Measurements from ENCODE around the gene FILIP1L.
"Not testable (repeated sequence)": the region's sequence is repeated elsewhere in the genome, so short reads cannot be mapped to it uniquely, and the experiment has no call there.

Gene FILIP1L

DNA sequence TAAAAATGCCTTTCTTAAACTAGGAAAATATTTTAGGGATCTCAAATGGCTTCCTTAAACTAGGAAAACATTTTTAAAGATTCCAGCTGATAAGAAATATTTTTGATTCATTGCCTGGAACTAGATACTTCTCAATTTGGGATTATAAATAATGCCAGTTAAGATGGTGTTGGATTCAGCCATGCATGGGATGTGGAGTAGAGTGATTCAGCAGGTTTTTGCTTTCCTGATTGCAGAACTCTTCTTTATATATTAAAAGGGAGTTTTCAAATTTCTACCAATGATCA, 15.6 kb downstream of the FILIP1L start:
- DNase-seq (ENCODE audit: low spot score), result no peak

DNA sequence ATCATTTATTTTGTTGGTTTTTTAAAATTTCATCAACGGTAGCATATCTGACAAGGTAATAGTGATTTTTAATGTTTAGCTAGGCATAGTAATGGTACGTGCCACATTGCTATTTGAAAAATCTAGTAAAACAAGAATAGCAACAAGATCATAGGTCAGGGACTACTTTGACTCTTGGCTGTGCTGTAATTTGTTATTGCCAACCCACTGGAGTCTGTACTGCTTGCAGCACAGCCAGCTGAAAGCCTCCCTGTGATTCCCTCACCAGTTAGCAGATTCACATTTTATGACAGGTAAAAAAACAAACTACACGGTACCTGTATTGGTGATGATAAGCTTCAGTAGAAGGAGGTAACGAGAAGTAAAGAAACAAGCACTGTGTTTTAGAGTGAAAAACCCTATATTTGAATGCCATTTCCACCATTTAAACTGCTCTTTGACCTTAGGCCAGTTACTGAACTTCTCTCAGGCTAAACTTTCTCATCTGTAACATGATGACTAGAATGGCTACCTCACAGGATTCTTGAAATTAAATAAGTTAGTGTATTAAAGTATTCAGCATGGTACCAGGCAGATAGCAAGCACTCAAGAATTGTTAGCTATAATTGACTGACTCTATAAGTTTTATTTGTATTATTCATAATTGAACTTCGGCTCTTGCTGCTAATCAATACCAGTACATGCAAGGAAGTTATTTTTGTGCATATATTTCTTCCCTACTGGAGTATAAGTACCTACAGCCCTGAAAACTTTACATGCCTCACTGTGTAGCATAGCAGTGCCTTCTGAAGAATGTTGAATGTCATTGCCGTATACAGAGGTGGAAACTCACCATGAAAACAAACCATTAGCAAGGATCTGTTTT, 16.1 kb downstream of the FILIP1L start:
- no peak for DNase-seq (ENCODE audit: low spot score)

DNA sequence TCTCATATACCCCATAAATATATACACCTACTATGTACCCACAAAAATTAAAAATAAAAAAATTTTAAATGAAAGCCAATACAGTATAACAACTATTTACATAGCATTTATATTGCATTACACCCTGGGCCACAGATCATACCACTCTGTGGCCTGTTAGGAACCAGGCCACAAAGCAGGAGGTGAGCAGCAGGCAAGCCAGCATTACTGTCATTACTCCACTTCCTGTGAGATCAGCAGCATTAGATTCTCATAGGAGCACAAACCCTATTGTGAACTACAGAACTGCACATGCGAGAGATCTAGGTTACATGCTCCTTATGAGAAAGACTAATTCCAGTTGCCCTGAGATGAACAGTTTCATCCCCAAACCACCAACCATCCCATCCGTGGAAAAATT, 17.4 kb downstream of the FILIP1L start:
- no peak for DNase-seq (ENCODE audit: low spot score)

DNA sequence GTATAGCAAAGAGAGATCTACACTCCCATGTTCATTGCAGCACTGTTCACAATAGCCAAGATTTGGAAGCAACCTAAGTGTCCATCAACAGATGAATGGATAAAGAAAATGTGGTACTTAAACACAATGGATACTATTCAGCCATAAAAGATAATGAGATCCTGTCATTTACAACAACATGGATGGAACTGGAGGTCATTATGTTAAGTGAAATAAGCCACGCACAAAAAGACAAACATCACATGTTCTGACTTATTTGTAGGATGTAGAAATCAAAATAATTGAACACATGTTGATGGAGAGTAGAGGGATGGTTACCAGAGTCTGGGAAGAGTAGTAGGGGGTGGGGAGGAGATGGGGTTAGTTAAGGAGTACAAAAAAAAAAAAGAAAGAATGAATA, 18.0 kb downstream of the FILIP1L start:
- DNase-seq (ENCODE audit: low spot score), result not testable (repeated sequence)

DNA sequence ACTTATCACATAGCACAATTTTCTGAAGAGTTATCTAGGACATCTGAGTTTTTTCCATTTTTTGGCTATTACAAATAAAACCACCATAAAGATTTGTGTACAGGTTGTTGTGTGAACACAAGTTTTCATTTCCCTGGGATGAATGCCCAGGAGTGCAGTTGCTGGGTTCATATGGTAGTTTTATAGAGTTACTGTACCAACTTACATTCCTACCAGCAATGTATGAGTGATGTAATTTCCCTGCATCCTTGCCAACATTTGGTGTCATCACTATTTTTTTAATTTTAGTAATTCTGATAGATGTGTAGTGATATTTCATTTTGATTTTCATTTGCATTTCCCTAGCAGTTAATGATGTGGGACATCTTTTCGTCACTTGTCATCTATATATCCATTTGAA, 20.5 kb downstream of the FILIP1L start:
- no peak for DNase-seq (ENCODE audit: low spot score)

DNA sequence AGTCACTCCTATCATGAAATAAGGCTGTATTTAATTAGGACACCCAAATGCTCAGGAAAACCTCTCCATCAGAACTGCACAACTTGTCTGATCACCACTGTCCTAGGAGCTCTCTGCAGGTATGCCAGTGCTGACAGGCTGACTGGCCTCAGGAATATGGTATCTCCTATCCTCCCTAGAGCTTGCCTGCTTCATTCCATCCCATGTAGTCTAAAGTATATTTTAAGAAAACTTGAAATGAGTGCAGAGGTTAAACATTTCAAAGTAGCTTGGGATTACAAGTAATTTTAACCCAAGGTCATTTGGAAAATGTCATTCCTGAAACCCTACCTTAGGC, 23.7 kb downstream of the FILIP1L start:
- DNase-seq (ENCODE audit: low spot score), result no peak

DNA sequence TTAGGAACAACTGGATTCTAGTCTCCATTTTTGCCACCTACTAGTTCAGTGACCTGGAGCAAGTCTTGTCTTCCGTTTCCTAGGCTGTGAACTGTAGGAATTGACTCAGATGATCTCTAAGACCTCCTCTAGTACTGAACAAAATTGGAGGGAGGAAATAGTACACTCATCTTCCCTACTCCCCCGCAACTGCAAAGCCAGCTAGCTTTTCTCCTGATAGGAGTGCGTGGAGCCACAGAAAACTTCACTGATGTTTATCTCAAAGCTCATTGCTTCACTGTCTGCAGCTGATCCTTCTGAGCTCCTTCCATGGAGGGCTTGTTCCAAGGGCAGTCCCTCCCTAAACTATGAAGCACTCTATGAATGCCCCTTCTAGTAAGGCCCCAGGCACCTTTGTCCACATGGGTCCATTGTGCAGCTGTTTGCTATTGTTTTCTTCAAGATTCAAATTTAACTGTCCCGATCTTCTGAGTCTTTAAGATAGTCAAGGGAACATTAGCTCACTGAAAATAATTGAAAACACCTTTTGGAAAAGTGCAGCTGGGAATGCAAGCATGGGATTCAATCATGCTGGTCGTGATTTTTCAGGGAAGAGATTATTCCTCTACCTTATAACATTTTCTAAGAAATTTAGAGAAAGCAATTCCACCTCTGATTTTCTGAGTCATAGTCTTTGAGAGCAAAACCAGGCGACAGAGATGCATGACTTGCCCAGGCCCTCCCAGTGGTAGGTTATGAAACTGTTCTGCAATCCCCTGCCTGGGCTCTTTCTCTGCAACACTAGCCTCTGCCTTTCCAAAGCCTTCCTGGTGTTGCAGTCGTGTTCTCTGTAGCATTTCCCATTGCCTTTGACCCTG, 24.3 kb downstream of the FILIP1L start:
- DNase-seq (ENCODE audit: low spot score), result no peak

DNA sequence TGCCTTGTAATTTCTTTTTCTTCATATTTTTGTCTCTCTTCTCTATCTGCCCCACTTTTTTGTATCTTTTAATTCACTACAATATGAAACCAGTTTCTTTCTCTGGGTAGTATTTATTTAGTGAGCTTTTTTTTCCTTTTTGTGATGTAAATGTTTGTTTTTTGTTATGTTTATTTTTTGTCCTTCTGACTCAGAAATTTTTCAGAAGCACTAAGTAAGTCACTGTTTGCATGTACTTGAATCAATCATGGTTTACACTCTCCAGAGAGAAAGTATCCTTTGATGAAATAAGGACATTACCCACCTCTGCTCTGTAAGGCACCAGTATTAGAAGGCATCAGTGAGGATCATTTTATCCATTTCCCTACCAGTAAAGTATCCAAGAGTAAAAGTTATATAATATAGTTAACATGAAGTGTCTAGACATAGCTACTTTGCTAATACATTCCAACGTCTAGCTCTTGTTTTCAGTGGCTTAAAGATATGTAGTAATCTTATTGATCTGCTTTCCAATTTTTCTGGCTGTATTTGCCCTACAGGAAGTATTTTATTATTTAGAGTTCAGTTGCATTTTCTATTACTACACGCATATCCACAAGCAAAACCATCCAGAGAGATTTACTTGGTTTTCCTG, 25.4 kb downstream of the FILIP1L start:
- no peak for DNase-seq (ENCODE audit: low spot score)

DNA sequence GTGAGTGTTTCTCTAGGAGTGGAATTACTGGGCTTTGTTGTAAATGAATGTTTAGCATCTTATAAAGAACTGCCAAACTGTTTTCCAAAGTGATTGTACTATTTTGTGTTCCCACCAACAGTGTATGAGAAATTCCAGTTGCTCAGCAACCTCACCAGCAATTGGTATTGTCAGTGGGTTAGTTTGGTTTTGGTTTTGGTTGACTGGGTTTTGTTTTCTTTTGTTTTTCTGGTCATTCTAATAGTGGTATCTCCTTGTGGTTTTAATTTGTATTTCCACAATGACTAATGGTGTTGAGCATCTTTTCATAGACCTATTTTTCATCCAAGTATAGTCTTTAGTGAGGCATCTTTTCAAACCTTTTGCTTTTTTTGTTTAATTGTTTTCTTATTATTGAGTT, 27.1 kb downstream of the FILIP1L start:
- no peak for DNase-seq (ENCODE audit: low spot score)

DNA sequence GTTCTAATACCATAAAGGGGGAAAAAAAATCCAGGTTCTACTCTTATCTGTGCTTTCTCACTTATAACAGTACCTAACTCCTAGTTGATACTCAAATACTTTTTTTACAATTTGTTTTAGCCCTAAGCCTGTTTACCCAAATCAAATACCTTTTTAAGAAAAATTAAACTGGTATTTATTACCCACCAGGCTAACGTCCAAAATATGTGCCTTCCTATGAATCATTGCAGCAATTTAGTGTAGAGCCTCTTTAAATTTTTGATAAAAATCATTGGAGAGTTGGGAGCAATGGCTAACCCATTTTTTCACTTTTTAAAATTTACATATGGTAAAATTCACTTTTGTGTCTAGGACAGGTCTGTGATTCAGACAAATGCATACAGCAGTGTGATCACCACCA, 27.9 kb downstream of the FILIP1L start:
- no peak for DNase-seq (ENCODE audit: low spot score)

DNA sequence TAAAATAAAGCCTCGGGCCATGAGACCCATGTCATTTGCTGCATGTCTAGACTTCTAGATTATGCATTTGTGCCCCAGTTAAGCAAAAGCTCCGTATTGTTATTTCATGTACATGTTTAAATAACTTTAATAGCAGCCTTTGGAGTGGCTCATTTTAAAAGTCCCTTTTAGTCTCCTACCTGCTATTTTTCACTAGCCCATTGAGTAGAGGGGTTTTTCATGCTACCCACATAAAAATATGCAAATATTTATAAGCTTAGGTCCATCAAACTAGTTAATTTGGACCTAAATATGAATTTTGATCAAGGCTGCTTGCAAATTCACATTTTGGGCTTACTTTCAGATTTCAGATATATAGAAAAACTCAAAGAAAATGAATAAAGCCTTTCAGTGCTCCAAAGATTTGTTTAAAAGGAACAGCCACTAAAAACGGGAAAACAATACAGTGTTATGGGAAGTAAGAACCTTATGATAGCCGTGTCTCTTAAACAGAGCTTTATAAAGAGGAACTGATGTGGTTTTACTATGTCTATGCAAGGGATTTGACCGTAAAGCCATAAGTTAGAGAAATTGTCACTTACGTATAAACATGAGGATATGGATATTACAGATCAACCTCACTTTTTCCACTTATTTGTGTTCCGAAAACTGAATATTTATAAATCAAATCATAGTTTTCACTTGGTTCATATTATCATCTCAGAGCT, 30.0 kb downstream of the FILIP1L start:
- no peak for DNase-seq (ENCODE audit: low spot score)

DNA sequence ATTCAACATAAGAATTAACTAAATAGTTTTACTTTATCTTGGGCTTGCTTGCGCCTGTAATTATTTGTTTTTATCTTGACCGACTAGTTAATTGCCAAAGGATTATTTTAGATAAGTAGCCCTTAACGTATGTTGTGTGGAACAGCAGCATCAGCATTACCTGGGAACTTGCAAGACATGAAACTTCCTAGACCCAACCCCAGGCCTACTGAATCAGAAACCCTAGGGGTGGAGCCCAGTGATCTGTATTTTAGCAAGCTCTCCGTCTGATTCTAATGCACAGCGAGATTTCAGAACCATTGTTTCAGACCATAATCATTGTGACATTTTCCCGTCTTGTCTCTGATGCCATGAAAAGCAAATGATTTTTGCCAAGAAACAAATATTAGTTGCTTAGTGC, 31.1 kb downstream of the FILIP1L start:
- no peak for DNase-seq (ENCODE audit: low spot score)

DNA sequence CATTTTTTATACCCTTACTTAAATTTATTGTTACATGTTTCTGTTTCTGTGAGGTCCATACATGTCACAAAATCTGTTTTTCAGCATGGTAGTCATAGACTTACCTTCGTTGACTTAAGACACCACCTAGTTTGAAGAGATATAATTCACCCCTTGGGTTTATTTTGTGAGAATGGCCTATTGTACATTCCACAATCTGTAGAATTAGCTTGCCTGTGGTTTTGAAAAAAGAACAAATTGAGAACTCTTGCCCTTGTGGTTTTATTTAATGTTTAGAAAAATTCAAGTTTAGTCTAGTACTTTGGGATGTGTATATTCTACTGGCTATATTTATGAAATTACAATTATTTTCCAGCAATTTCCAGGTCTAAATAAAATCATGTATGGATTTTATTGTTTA, 31.6 kb downstream of the FILIP1L start:
- no peak for DNase-seq (ENCODE audit: low spot score)

DNA sequence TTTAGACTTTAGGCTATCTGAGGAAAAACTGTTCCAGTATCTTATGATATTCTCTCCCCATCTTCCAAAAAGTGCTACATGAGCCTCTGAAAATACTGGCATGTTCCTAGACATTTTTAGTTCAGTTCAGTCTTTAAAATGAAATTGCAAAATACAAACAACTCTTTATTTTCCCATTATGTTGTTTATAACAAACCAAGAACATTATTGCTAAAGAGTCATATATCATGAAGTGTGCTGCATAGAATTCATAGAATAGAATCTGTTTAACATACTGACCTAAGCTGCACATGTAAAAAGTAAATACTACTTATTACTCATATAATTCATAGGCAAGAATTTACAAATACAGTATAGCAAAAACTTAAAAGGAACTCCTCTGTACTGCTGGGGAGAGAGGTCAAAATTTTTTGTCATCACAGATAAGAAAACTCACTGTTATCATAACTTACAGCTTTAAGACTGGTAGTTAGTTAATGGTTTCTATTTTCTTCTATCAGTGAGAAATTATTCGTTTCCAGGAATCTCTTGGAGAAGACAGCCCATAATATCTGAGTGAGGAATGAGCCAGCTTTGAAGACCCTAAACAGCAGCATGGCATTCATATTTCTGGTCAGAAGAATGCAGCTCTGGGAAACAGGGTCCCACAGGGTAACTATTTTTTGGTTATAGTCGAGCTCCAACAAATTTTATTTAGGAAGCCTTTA, 32.2 kb downstream of the FILIP1L start:
- peak; percentile 32 for DNase-seq (ENCODE audit: low spot score)

DNA sequence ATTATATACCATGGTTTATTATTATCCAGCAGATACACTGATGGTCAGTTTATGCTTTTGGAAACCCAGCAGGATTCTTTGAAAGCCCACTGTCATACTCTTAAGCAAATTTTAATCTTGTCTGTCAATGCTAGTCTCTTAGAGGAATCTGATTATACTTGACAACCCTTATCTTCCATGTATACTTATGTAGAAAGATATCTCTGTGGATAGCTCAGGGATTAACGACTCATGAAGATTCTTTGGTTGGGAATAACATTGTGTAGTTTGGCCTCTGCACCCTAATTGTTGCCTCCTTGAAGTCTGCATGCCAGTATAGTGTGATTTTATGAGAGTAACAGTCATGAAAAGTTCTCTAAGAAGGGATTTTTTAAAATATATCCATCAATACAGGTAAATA, 33.0 kb downstream of the FILIP1L start:
- no peak for DNase-seq (ENCODE audit: low spot score)

DNA sequence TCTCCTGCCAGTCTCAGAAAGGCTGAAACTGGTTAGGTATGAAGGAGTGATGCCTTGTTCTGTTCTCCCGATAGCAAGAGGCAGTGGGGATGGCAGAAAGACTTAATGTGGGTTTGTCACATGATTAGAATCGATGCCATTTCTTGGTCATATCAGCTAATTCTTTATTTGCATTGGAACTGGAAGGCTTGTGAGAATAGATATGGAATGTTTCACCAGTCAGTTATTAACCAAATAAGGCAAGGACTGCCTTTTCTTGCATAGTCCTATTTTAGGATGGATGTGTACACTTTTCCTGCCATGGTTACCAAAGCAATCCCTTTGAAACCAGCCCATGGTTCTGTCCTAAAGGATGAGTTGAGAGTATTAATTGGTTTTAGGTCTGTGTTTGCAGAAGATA, 33.7 kb downstream of the FILIP1L start:
- no peak for DNase-seq (ENCODE audit: low spot score)

DNA sequence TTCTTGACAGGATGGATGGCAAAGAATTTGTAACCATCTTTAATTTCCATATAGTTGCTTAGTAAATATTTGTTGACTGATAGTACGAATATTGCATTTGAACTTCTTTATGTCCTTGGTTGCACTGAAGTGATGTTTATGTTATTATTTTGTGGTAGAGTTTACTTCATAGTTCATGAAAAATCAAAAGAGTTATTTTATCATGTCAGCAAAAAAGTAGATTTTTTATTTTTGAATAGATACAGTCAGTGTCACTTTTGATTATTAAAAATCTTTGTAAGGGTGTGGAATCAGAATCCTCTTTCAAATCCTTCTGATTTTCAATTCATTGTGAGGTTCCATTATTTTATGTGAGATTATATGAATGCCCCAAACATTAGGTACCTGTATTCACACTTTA, 35.0 kb downstream of the FILIP1L start:
- no peak for DNase-seq (ENCODE audit: low spot score)

DNA sequence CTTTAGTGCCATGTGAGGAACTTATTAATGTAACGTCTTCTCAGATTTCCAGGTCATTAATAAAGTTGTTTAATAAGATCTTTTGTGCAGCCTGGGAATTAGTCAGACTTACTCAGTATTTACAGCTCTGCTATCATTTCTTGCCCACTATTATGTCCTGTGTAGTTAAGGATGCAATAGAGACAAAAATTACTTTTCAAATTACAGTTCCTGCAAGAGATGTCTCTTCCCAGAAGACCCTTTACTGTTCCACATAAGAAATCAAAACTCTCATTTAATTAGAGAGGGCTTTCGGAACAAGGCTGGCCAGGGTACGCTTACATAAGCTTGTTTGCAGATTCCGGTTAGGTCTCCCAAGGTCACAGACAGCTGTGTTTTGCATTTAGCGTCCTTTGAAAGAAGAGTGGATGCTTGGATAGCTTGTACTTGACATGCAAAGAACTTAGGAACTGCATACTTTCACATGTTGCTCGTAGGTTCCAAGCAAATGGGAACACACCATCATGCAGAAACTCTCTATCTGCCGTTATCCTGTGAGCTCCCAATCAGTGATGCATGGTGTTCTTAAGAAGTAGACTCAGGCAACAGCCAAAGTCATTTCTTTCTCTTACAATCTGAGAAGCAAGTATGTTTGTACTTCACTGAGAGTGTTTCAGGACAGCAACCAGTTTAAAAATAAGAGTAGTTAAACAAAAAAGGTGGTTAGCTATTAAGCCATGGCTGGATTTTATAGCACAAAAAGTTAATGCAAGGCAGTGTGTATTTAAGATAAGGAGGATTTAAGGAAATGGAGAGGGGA, 37.4 kb downstream of the FILIP1L start:
- no peak for DNase-seq (ENCODE audit: low spot score)

DNA sequence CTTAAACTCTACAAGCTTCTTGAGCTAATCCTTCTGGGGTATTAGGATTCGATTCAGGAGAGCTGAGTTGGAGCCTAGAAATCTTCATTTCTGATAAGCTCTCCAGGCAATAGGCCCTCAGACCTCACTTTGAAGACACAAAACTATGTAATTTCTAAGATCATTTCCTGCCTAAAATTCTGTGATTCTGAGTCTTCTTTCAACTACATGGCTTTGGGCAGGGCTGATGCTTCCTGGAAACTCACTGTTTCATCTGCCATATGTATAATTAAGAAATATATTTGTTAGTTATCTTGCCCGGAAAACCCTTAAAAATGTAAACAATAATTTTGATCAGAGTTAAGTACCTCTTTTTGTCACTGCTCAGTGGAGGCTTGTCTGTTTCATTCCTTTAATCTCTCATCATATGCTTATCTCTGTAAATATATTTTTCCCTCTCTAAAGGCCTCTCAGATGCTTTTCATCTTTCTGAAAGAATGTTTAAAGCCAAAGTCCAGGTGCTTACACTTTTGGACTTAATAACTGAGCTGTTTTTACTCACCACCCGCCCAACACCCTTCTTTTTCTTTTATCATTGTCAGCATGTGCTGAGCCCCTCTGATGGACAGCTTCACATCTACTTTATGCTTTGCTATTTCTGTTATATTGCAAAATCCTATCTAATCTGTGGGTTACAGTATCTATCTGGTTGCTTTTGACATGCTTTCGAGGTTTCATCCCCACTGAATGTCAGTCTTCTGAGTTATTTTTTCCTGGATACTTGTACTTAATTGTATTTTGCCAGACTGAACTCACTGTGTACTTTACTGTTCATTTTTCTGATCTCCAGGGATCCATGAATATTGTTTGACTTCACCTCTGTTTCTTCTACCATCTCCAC, 38.2 kb downstream of the FILIP1L start:
- DNase-seq (ENCODE audit: low spot score), result no peak

DNA sequence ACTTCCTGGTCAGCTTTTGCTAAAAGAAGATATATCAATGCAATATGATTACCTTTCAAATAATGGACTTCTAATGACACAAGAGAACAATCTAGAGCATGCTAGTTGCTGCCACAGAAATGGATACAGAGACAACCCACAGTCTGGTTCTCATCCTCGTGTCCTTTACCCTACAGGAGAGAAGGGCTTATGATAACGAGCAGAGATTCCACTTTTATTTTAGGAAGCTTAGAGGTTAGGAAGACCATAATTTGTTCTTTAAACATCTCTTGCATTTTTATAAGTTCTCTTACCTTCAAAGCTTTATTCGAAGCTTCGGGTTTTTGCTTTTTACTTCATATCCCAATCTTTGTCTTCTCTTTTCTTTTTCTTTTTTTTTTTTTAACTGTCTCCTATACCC, 39.1 kb downstream of the FILIP1L start:
- no peak for DNase-seq (ENCODE audit: low spot score)
